Stimulated activated naive B cell treated with anti-CD40 and anti-IgM and Interleukin-4, amounts not matched to agents 10 μg/mL and 1 μg/mL and 100 μg/mL, for 72 hours (primary cell): ENCODE data around the gene P2RY11.

Experiments used
- ATAC-seq, 2 donors: fragments of 150-1000 bp; cut with Tn5 transposase; replicated peaks; 2 replicates each; pipeline ENCODE4 v1.10.0; 2021; ENCODE audit warnings: moderate library complexity in 1 of 2
- DNase-seq: peaks from one replicate; pipeline ENCODE4 v3.0.0; 2021
- H3K27ac Mint-ChIP-seq: one replicate; pipeline ENCODE4 v1.8.0; 2022; ENCODE audit warnings: mild to moderate bottlenecking, mixed read lengths
- H3K27me3 Mint-ChIP-seq, 2 donors: one replicate each; pipeline ENCODE4 v1.8.0; 2022; ENCODE audit warnings: mixed read lengths in 2 of 2
- H3K36me3 Mint-ChIP-seq, 2 donors: one replicate each; pipeline ENCODE4 v1.8.0; 2022; ENCODE audit warnings: mixed read lengths in 2 of 2, mild to moderate bottlenecking in 1 of 2
- H3K4me1 Mint-ChIP-seq, 2 donors: one replicate each; pipeline ENCODE4 v1.8.0; 2022; ENCODE audit warnings: mixed read lengths in 2 of 2, mild to moderate bottlenecking in 1 of 2
- H3K4me3 Mint-ChIP-seq, 2 donors: one replicate each; pipeline ENCODE4 v1.8.0; 2022; ENCODE audit warnings: mild to moderate bottlenecking in 2 of 2, mixed read lengths in 2 of 2, moderate library complexity in 1 of 2
- H3K9me3 Mint-ChIP-seq, 2 donors: one replicate each; pipeline ENCODE4 v1.8.0; 2022; ENCODE audit warnings: mixed read lengths in 2 of 2, mild to moderate bottlenecking in 1 of 2

Gene P2RY11

GRCh38 chr19:10111405-10111811 lies at the start of gene P2RY11:
P2RY11 (plus strand) TSS chr19:10111693; CDS start chr19:10111722, 29 bp downstream.
- DNase-seq (peak; percentile 84), ATAC-seq (peak; percentile 70 to 71)
- Mint-ChIP-seq H3K27me3 (peaks cover 0 to 4% of the 10 kb centered on the region in 2 donors), H3K27ac (peak within 1 kb of the TSS; percentile 96), H3K4me1 (peaks cover 59 to 88% of the 10 kb centered on the region in 2 donors), H3K36me3 (peaks cover 89 to 90% of the 10 kb centered on the region in 2 donors), H3K9me3 (peaks cover 0 to 4% of the 10 kb centered on the region in 2 donors), H3K4me3 (peak within 1 kb of the TSS; percentile 89 to 96)

- DNase-seq (no peak), ATAC-seq (no peak)
- no peak overlapping the region for H3K27ac Mint-ChIP-seq
- H3K27me3 Mint-ChIP-seq: peaks cover 33 to 44% of the 10 kb centered on the region in 2 donors
- H3K4me1 Mint-ChIP-seq: no peaks in the 10 kb centered on the region
- no peak overlapping the region for H3K4me3 Mint-ChIP-seq
- peaks cover 1 to 3% of the 10 kb centered on the region in 2 donors for H3K9me3 Mint-ChIP-seq
- peaks cover 0 to 2% of the 10 kb centered on the region in 2 donors for H3K36me3 Mint-ChIP-seq
Observed at GRCh38 chr19:10061717-10062310, 49.7 kb upstream of the P2RY11 start.

GRCh38 chr19:10068205-10068604 lies 43.3 kb upstream of the P2RY11 start:
- Mint-ChIP-seq H3K27ac (no peak overlapping the region), H3K4me3 (no peak overlapping the region)
- no peak for DNase-seq

GRCh38 chr19:10069046-10069445 lies 42.4 kb upstream of the P2RY11 start:
- Mint-ChIP-seq H3K4me3 (no peak overlapping the region), H3K4me1 (no peaks in the 10 kb centered on the region), H3K9me3 (peaks cover 6 to 8% of the 10 kb centered on the region in 2 donors), H3K27me3 (peaks cover 19 to 47% of the 10 kb centered on the region in 2 donors), H3K36me3 (peaks cover under 1 to 5% of the 10 kb centered on the region in 2 donors), H3K27ac (no peak overlapping the region)
- DNase-seq: no peak
- no peak for ATAC-seq

More at GRCh38 chr19:10068205-10068604, 43.3 kb upstream of the P2RY11 start:
- H3K9me3 Mint-ChIP-seq: peaks cover 4 to 6% of the 10 kb centered on the region in 2 donors
- peaks cover 23 to 47% of the 10 kb centered on the region in 2 donors for H3K27me3 Mint-ChIP-seq
- no peaks in the 10 kb centered on the region for H3K4me1 Mint-ChIP-seq
- no peak for ATAC-seq
- peaks cover 0 to 5% of the 10 kb centered on the region in 2 donors for H3K36me3 Mint-ChIP-seq

GRCh38 chr19:10070730-10071446 lies 40.6 kb upstream of the P2RY11 start:
- no peaks in the 10 kb centered on the region for H3K4me1 Mint-ChIP-seq
- H3K27ac Mint-ChIP-seq: no peak overlapping the region

GRCh38 chr19:10074153-10074552 lies 37.3 kb upstream of the P2RY11 start:
- ATAC-seq: peak; percentile 38 to 52
- H3K4me1 Mint-ChIP-seq: peaks cover 0 to 3% of the 10 kb centered on the region in 2 donors
- peaks cover 15 to 38% of the 10 kb centered on the region in 2 donors for H3K27me3 Mint-ChIP-seq
- H3K4me3 Mint-ChIP-seq: no peak overlapping the region
- H3K36me3 Mint-ChIP-seq: peaks cover 3 to 6% of the 10 kb centered on the region in 2 donors
- H3K9me3 Mint-ChIP-seq: peaks cover 11 to 14% of the 10 kb centered on the region in 2 donors
- DNase-seq: no peak
- H3K27ac Mint-ChIP-seq: no peak overlapping the region

More at GRCh38 chr19:10070730-10071446, 40.6 kb upstream of the P2RY11 start:
- DNase-seq: no peak
- Mint-ChIP-seq H3K27me3 (peaks cover 20 to 46% of the 10 kb centered on the region in 2 donors), H3K9me3 (peaks cover 4 to 10% of the 10 kb centered on the region in 2 donors), H3K36me3 (peaks cover 3 to 6% of the 10 kb centered on the region in 2 donors), H3K4me3 (no peak overlapping the region)
- no peak for ATAC-seq

GRCh38 chr19:10076535-10076934 lies 35.0 kb upstream of the P2RY11 start:
- H3K9me3 Mint-ChIP-seq: peaks cover 11 to 13% of the 10 kb centered on the region in 2 donors
- H3K27ac Mint-ChIP-seq: no peak overlapping the region
- no peak overlapping the region for H3K4me3 Mint-ChIP-seq
- peaks cover 3 to 6% of the 10 kb centered on the region in 2 donors for H3K36me3 Mint-ChIP-seq
- ATAC-seq (no peak), DNase-seq (no peak)
- H3K4me1 Mint-ChIP-seq: peaks cover 0 to 3% of the 10 kb centered on the region in 2 donors
- H3K27me3 Mint-ChIP-seq: peaks cover 12 to 22% of the 10 kb centered on the region in 2 donors

GRCh38 chr19:10078329-10078728 lies 33.2 kb upstream of the P2RY11 start:
- DNase-seq (no peak), ATAC-seq (no peak)
- peaks cover 0 to 3% of the 10 kb centered on the region in 2 donors for H3K4me1 Mint-ChIP-seq
- H3K9me3 Mint-ChIP-seq: peaks cover 8 to 9% of the 10 kb centered on the region in 2 donors
- no peak overlapping the region for H3K4me3 Mint-ChIP-seq
- H3K36me3 Mint-ChIP-seq: peaks cover 3 to 4% of the 10 kb centered on the region in 2 donors
- no peak overlapping the region for H3K27ac Mint-ChIP-seq
- H3K27me3 Mint-ChIP-seq: peaks cover 12 to 17% of the 10 kb centered on the region in 2 donors

GRCh38 chr19:10079031-10079453 lies 32.5 kb upstream of the P2RY11 start:
- H3K27me3 Mint-ChIP-seq: peaks cover 12 to 17% of the 10 kb centered on the region in 2 donors
- H3K4me1 Mint-ChIP-seq: peaks cover 0 to 3% of the 10 kb centered on the region in 2 donors
- no peak overlapping the region for H3K27ac Mint-ChIP-seq
- no peak overlapping the region for H3K4me3 Mint-ChIP-seq
- DNase-seq (no peak), ATAC-seq (no peak)
- H3K36me3 Mint-ChIP-seq: peaks cover 2 to 4% of the 10 kb centered on the region in 2 donors
- peaks cover 7 to 8% of the 10 kb centered on the region in 2 donors for H3K9me3 Mint-ChIP-seq

- H3K27ac Mint-ChIP-seq: no peak overlapping the region
- H3K4me3 Mint-ChIP-seq: no peak overlapping the region
- H3K27me3 Mint-ChIP-seq: peaks cover 3 to 4% of the 10 kb centered on the region in 2 donors
- DNase-seq (no peak), ATAC-seq (no peak)
- H3K4me1 Mint-ChIP-seq: peaks cover 8 to 20% of the 10 kb centered on the region in 2 donors
- peaks cover 11 to 12% of the 10 kb centered on the region in 2 donors for H3K36me3 Mint-ChIP-seq
- H3K9me3 Mint-ChIP-seq: no peaks in the 10 kb centered on the region
Observed at GRCh38 chr19:10083911-10084310, 27.6 kb upstream of the P2RY11 start.

- Mint-ChIP-seq H3K27me3 (no peaks in the 10 kb centered on the region), H3K36me3 (peaks cover 19 to 21% of the 10 kb centered on the region in 2 donors)
Observed at GRCh38 chr19:10084803-10085202, 26.7 kb upstream of the P2RY11 start.

GRCh38 chr19:10085641-10086590 lies 25.6 kb upstream of the P2RY11 start, which contains the start of gene SHFL:
SHFL (plus strand) TSS chr19:10086317; CDS start chr19:10086428, 111 bp downstream.
- no peaks in the 10 kb centered on the region for H3K27me3 Mint-ChIP-seq
- H3K27ac Mint-ChIP-seq: peak within 1 kb of the TSS; percentile 92
- DNase-seq (peak; percentile 77), ATAC-seq (peak; percentile 93 to 94)
- no peaks in the 10 kb centered on the region for H3K9me3 Mint-ChIP-seq
- H3K4me1 Mint-ChIP-seq: peaks cover 9 to 20% of the 10 kb centered on the region in 2 donors
- peaks cover 24 to 28% of the 10 kb centered on the region in 2 donors for H3K36me3 Mint-ChIP-seq
- H3K4me3 Mint-ChIP-seq: peak within 1 kb of the TSS; percentile 90 to 92

More at GRCh38 chr19:10084803-10085202, 26.7 kb upstream of the P2RY11 start:
- Mint-ChIP-seq H3K4me3 (no peak overlapping the region), H3K4me1 (peaks cover 9 to 20% of the 10 kb centered on the region in 2 donors), H3K9me3 (no peaks in the 10 kb centered on the region), H3K27ac (peak overlapping the region; percentile 51)
- DNase-seq: no peak
- ATAC-seq: no peak

GRCh38 chr19:10086591-10087192 lies 24.8 kb upstream of the P2RY11 start:
- H3K4me3 Mint-ChIP-seq: peak overlapping the region; percentile 90 to 92
- peaks cover 0 to 1% of the 10 kb centered on the region in 2 donors for H3K9me3 Mint-ChIP-seq
- ATAC-seq: peak; percentile 33 to 38
- peak overlapping the region; percentile 92 for H3K27ac Mint-ChIP-seq
- H3K36me3 Mint-ChIP-seq: peaks cover 28 to 32% of the 10 kb centered on the region in 2 donors
- no peaks in the 10 kb centered on the region for H3K27me3 Mint-ChIP-seq
- no peak for DNase-seq
- peaks cover 12 to 23% of the 10 kb centered on the region in 2 donors for H3K4me1 Mint-ChIP-seq
